Gastrocnemius medialis (tissue), 4 donors: ENCODE data around the gene AXL.
"Not testable (repeated sequence)": the region's sequence is repeated elsewhere in the genome, so short reads cannot be mapped to it uniquely, and the experiment has no call there.

Source experiments
- POLR2A ChIP-seq, 2 donors: fragments of 450-650 bp; IDR thresholded peaks; one replicate each; pipeline ENCODE4 v1.6.1; 2017; ENCODE audit warnings: antibody characterized with exemption in 2 of 2, mild to moderate bottlenecking in 2 of 2, moderate library complexity in 2 of 2
- TF ChIP-seq, protein P1 (sequence below), 5 experiments: fragments of 450-650 bp in 3 of 5; fragments of 200-600 bp in 2 of 5; sonication (generic) in 2 of 5; IDR thresholded peaks in 4 of 5; conservative IDR thresholded peaks in 1 of 5; 1 replicate in 4 of 5; 2 replicates in 1 of 5; pipeline ENCODE4 v1.5.1; 2016 to 2019; ENCODE audit warnings: antibody characterized with exemption in 5 of 5, mild to moderate bottlenecking in 3 of 5, moderate library complexity in 3 of 5

DNA sequence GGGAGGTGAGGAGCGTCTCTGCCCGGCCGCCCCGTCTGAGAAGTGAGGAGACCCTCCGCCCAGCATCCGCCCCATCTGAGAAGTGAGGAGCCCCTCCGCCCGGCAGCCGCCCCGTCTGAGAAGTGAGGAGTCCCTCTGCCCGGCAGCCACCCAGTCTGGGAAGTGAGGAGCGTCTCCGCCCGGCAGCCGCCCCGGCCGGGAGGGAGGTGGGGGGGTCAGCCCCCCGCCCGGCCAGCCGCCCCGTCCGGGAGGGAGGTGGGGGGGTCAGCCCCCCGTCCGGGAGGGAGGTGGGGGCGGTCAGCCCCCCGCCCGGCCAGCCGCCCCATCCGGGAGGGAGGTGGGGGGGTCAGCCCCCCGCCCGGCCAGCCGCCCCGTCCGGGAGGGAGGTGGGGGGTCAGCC lies 38.9 kb upstream of the AXL start:
- TF ChIP-seq, protein P1, sequence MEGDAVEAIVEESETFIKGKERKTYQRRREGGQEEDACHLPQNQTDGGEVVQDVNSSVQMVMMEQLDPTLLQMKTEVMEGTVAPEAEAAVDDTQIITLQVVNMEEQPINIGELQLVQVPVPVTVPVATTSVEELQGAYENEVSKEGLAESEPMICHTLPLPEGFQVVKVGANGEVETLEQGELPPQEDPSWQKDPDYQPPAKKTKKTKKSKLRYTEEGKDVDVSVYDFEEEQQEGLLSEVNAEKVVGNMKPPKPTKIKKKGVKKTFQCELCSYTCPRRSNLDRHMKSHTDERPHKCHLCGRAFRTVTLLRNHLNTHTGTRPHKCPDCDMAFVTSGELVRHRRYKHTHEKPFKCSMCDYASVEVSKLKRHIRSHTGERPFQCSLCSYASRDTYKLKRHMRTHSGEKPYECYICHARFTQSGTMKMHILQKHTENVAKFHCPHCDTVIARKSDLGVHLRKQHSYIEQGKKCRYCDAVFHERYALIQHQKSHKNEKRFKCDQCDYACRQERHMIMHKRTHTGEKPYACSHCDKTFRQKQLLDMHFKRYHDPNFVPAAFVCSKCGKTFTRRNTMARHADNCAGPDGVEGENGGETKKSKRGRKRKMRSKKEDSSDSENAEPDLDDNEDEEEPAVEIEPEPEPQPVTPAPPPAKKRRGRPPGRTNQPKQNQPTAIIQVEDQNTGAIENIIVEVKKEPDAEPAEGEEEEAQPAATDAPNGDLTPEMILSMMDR (IDR thresholded peaks at IDR 0.05 in 4 of 5, conservative IDR thresholded peaks at IDR 0.05 in 1 of 5) = not testable (repeated sequence)
- TF ChIP-seq POLR2A (IDR thresholded peaks at IDR 0.05) = not testable (repeated sequence)
